C4-2B (cell line): Measurements from ENCODE around the gene SYT2.

ENCODE experiments used
- ZFX ChIP-seq: fragments of 450-650 bp; IDR thresholded peaks from 2 replicates; pipeline ENCODE4 v1.6.1; 2017
- TF ChIP-seq, protein P1 (sequence below): fragments of 450-650 bp; conservative IDR thresholded peaks from 2 replicates; pipeline ENCODE4 v1.5.1; 2017; ENCODE audit warnings: mild to moderate bottlenecking

DNA sequence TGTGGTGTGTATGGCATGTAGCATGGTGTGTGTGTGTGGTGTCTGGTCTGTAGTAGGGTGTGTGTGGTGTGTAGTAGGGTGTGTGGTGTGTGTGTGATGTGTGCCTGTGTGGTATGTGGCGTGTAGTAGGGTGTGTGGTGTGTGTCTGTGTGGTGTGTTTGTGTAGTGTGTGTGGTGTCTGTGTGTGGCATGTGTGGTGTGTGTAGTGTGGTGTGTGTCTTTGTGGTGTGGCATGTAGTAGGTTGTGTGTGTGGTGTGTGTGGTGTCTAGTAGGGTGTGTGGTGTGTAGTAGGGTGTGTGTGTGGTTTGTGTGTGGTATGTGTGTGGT lies 85.5 kb downstream of the SYT2 start:
- TF ChIP-seq, protein P1, sequence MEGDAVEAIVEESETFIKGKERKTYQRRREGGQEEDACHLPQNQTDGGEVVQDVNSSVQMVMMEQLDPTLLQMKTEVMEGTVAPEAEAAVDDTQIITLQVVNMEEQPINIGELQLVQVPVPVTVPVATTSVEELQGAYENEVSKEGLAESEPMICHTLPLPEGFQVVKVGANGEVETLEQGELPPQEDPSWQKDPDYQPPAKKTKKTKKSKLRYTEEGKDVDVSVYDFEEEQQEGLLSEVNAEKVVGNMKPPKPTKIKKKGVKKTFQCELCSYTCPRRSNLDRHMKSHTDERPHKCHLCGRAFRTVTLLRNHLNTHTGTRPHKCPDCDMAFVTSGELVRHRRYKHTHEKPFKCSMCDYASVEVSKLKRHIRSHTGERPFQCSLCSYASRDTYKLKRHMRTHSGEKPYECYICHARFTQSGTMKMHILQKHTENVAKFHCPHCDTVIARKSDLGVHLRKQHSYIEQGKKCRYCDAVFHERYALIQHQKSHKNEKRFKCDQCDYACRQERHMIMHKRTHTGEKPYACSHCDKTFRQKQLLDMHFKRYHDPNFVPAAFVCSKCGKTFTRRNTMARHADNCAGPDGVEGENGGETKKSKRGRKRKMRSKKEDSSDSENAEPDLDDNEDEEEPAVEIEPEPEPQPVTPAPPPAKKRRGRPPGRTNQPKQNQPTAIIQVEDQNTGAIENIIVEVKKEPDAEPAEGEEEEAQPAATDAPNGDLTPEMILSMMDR: no peak
- no peak for TF ChIP-seq ZFX
